PC-9 (cell line): ENCODE results near the gene CTNS.

Experiments used
- CTCF ChIP-seq: fragments of 200-600 bp; sonication (generic); conservative IDR thresholded peaks from 2 replicates; pipeline ENCODE4 v1.6.1; 2017; ENCODE audit warnings: mixed run types, antibody characterized with exemption, mild to moderate bottlenecking, moderate library complexity
- EZH2 ChIP-seq: fragments of 200-600 bp; sonication (generic); IDR thresholded peaks from 2 replicates; pipeline ENCODE4 v1.8.0; 2017; ENCODE audit warnings: antibody characterized with exemption, low read depth

- TF ChIP-seq CTCF: no peak
- TF ChIP-seq EZH2: no peak
Measured at GRCh38 chr17:3615160-3615870, 21.2 kb upstream of the CTNS start.
